Activated CD4-positive, alpha-beta T cell treated with anti-CD3 and anti-CD28 coated beads, Interleukin-10, Interleukin-2, amounts not matched to agents 100 ng/mL and 50 ng/mL, durations not matched to agents 16 hours and 8 hours (primary cell): ENCODE measurements around the gene ACHE.
"Not testable (repeated sequence)": the region's sequence is repeated elsewhere in the genome, so short reads cannot be mapped to it uniquely, and the experiment has no call there.

Source experiments
- DNase-seq: peaks from one replicate; pipeline ENCODE4 v3.0.0-alpha.2; 2020

The ACHE gene

DNA sequence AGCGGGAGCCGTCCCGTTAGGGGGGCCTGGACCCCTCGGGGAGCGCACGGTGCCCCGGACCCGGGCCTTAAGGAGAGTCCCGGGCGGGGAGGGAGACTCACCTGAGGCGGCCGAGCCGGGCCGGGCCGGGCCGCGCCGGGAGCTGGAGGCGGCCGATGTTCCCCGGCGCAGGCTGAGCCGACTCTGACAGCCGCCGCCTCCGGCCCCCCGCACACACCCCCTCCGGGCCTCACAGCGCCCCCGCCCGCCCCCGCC lies at the start of gene ACHE:
Gene ACHE (minus strand): TSS at position 188 of the 255 bp plus-strand sequence. CDS start 1,656 bp downstream, outside the sequence.
- DNase-seq, result no peak

DNA sequence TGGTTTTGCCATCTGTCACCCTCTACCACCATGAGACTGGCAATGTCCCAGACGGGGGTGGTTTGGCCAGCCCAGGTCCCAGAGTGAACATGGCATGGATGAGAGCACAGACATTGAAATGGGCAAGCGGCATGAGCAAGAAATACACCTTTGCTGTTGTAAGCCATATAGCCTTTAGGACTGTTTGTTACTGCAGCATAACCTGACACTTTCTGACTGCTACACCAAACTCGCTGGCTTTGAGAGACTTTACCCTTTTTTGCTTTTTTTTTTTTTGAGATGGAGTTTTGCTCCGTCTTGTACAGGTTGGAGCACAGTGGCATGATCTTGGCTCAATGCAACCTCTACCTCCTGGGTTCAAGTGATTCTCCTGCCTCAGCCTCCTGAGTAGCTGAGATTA lies 48.5 kb upstream of the ACHE start:
- DNase-seq, result no peak

DNA sequence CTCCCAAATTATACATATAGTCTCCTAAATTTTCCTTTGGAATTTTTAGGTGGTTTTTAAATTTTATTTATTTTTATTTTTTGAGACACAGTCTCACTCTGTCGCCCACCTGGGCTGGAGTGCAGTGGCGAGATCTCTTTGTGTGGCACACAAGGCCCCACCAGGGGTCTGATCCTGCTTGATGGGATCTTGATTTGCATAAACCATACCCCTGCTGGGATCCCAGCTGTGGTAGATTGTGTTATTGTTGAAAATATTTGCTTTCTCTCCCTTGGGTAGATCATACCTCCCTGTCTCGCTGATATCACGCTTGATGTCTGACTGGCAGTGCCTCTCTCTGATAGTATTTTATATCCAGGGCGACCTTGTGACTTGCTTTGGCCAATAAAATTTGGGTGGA lies 48.0 kb upstream of the ACHE start:
- DNase-seq, result no peak

DNA sequence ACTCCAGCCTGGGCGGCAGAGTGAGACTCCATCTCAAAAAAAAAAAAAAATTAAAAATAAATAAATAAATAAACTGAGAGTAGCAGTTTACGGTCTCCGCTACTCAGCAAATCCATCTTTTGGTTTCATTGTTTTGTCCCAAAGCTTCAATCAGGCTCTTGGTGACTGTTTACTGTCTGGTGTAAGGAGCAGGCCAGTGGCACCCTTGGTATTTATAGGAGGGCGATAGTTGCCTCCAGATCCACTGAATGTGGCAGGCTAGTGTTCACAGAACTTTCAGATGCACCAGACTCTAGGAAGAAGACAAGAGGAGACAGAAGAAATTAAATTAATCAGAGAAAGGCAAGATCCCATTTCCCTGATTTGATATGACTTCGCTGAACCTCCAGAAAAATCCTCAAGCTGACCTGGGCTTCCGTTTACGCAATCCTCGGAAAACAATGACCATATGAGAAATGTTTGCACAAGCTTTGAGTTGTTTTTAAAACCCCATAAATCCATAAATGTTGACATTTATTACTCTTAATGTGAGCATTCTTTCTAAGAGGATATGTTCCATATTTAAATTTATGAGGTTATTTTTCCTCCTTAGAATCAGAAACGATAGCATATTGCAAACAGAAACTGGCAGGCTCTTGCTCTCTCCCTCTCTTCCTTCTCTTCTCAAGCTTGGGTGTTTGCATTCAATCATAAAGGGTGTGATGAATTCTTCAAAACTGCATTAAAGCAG lies 46.5 kb upstream of the ACHE start:
- DNase-seq, result no peak

DNA sequence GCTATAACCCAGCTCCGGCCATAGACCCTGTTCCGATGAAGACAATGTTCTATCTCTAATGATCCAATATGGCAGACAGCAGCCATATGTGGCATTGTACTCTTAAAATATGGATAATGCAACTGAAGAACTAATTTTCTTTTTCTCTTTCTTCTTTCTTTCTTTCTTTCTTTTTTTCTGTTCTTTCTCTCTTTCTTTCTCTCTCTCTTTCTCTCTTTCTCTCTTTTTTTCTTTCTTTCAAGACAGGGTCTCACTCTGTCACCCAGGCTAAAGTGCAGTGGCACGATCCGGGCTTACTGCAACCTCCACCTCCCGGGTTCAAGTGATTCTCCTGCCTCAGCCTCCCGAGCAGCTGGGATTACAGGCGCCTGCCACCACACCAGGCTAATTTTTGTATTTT lies 40.5 kb upstream of the ACHE start:
- not testable (repeated sequence) for DNase-seq

DNA sequence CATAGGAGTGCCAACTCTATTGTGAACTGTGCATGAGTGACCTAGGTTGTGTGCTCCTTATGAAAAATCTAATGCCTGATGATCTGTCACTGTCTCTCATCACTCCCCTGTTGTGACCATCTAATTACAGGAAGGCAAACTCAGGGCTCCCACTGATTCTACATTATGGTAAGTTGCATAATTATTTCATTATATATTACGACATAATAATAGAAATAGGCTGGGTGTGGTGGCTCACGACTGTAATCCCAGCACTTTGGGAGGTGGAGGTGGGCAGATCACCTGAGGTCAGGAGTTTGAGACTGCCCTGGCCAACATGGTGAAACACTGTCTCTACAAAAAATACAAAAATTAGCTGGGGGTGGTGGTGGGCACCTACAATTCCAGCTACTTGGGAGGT lies 39.7 kb upstream of the ACHE start:
- DNase-seq, result not testable (repeated sequence)

DNA sequence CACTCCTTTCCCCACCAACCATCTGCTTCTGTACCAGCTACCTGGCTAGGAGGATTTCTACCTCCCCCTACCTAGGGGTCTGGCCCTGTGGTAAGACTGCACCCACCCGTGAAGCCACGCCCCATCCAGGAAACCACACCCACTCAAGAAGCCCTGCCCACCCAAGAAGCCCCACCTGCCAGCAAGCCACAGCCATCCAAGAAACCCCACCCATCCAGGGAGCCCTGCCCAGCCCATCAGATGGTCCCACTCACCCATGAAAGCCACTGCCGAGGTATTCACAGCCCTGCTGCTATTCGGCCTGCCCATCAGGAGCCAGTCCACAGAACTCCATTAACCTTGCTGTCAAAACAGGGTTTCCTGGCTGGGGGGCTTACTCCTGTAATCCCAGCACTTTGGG lies 38.0 kb upstream of the ACHE start:
- no peak for DNase-seq

DNA sequence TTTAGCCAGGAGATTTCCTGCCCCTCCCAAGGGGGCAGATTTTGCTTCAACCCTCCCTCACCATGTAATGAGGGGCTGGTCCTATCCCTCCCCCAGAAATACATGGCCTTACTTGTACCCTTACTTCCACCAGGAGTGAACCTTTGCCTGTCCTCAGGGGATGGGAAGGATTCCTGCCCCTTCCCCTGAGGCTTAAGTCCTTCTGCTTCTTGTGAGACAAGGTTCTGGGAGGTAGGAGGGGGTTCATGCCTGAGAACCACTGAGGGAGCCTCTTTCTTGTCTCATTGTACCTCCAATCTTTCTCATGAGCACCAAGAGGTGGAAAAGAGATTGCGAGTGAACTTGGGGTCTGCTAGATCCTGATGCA lies 34.1 kb upstream of the ACHE start:
- DNase-seq, result no peak

DNA sequence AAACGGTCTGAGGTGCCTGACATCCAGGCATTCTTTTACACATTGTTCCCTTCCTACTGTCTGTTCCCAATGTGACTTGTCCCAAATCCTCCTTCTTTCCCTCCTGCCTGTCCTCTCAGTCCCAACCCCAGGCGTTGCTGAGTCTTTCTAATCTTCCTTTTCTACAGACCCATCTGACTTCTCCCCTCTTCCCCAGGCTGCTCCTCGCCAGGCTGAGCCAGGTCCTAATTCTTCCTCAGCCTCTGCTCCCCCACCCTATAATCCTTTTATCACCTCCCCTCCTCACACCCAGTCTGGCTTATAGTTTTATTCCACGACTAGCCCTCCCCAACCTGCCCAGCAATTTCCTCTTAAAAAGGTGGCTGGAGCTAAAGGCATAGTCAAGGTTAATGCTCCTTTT lies 27.9 kb upstream of the ACHE start:
- DNase-seq, result not testable (repeated sequence)

DNA sequence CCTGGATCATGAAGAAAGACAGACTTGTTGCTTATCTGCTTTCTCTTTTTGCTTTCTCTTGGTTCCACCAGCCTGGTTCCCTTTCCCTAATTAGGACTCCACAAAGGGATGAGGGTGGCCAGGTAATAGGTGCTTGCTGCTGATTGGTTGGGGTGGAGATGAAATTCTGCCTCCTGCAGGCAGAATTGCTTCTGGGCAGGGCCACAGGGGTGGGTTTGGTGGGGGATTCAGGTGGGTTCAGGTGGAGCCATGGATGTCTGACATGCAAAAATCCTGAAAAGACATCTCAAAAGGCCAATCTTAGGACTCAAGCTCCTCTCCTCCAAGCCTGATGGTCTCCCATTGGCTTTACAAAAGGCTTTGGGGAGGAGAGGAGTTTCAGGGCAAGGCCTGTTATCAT lies 25.4 kb upstream of the ACHE start:
- no peak for DNase-seq

DNA sequence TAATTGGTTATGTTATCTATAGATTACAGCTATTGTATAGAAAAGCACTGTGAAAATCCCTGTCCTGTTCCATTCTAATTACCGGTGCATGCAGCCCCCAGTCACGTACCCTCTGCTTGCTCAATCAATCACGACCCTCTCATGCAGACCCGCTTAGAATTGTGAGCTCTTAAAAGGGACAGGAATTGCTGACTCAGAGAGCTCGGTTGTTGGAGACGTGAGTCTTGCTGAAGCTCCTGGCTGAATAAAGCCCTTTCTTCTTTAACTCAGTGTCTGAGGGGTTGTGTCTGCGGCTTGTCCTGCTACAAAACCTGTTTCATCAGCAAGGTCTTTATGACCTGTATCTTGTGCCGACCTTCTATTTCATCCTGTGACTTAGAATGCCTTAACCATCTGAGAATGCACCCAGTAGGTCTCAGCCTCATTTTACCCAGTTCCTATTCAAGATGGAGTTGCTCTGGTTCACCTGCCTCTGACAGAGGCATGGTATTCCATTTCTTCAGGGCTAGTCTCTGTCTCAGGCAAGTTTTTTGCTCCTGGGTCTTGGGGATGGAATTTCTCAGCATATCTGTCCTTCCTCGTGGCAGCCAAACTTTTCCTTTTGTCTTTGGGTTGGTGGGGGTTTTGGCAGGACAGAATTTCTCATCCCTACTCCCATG lies 24.2 kb upstream of the ACHE start:
- DNase-seq, result not testable (repeated sequence)

DNA sequence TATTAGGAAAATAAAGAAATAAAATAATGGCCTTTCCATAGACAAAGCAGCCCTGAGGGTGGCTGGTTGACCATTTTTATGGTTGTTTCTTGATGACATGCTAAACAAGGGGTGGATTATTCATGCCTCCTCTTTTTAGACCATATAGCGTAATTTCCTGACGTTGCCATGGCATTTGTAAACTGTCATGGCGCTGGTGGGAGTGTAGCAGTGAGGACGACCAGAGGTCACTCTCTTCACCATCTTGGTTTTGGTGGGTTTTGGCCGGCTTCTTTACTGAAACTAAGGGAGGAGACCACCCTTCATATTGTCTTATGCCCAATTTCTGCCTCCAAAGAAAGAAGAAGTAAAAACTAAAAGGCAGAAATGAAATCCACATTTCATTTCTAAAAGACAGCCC lies 23.6 kb upstream of the ACHE start:
- DNase-seq, result not testable (repeated sequence)

DNA sequence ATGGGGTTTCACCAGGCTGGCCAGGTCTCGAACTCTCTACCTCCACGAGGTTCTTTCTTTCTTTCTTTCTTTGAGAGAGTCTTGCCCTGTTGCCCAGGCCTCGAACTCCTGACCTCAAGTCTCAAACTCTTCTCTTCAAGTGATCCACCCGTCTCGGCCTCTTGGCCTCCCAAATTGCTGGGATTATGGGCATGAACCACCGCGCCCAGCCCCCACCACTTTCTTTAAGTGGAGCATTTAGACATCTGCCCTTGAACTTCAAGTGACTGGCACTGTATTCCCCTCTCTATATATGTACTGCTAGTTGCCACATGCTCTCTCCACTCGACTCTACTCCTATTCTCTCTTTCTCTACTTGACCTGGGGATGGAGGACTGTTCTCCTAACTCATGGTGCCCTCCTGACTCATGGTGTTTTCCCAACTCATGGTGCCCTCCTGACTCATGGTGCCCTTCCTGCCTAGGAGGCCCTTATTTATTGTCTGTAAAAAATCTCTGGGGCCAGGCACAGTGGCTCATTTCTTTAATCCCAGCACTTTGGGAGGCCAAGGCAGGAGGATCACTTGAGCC lies 19.3 kb upstream of the ACHE start:
- peak; percentile 24 for DNase-seq

DNA sequence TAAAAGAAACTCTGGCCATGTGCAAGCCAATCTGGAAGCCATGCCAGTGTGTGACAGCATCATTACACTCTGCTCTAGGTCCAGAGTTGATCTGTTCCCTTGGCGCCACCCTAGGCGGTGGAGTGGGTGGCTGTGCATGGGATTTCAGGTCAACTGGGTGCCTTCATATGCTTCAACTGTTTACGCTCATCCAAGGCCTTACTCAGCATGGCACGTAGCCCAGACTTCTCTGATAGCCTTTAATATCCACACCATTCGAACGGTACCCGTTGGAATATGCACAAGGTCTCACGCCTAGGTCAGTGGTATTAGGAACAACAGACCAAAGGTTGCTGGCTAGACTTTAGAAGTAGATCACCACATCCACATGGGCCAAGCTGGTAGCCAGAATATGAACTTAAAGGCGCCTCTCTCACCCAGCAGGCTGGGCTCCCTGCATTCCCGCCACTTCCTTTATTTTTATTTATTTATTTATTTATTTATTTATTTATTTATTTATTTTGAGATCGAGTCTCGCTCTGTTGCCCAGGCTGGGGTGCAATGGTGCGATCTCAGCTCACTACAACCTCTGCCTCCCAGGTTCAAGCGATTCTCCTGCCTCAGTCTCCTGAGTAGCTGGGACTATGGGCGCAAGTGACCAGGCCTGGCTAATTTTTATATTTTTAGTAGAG lies 18.7 kb upstream of the ACHE start:
- DNase-seq, result no peak

DNA sequence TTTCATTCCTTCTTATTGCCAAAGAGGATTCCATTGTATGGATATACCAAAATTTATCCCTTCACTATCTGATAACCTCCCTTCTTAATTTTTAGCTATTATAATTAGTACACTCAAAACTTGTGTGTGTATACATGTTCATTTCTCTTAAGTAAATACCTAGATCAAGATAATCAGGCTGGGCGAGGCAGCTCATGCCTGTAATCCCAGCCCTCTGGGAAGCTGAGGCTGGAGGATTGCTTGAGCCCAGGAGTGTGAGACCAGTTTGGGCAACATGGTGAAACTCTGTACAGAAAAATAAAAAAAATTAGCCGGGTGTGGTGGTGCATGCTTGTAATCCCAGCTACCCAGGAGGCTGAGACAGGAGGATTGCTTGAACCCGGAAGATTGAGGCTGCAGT lies 15.8 kb upstream of the ACHE start:
- no peak for DNase-seq

DNA sequence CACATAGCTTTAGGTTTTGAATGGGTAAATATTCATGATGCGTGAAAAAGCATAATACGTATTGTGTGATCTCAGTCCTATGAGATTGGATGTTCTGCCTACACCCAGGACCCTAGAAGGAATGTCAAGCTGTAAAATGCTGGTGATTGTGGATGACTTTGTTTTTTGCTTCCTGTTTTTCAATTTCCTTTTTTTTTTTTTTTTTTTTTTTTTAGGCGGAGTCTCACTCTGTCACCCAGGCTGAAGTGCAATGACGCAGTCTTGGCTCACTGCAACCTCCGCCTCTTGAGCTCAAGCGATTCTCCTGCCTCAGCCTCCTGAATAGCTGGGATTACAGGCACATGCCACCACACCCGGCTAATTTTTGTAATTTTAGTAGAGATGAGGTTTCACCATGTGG lies 14.8 kb upstream of the ACHE start:
- not testable (repeated sequence) for DNase-seq

DNA sequence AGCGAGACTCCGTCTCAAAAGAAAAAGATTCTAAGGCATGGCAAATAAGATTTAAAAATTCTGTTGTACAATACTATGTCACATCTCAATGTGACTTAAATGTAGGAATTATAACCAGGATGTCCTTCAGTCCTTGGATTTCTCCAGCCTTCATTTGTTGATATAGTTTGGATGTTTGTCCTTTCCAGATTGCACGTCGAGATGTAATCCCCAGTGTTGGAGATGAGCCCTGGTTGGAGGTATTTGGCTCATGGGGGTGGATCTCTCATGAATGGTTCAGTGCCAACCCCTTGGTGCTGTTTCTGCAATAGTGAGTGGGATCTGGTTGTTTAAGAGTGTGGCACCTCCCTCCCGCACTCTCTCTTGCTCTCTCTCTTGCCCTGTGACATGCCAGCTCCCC lies 12.8 kb upstream of the ACHE start:
- DNase-seq, result no peak

DNA sequence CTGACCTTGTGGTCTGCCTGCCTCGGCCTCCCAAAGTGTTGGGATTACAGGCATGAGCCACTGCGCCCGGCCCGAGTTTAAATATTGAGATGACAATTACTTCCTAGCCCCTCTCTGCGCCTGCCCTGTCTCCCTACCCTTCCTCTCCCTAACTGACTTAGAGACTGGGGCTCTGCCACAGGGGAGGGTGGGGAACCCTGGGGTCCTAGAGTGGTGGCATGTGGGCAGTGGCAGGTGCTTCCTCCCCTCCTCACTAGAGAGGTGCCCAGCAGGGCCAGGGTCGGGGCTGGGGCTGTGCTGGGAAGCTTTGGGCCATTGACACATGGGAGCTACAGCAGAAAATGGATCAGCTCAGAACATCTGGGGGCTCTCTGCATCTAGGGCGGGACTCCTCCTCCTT lies 7.0 kb upstream of the ACHE start:
- no peak for DNase-seq

DNA sequence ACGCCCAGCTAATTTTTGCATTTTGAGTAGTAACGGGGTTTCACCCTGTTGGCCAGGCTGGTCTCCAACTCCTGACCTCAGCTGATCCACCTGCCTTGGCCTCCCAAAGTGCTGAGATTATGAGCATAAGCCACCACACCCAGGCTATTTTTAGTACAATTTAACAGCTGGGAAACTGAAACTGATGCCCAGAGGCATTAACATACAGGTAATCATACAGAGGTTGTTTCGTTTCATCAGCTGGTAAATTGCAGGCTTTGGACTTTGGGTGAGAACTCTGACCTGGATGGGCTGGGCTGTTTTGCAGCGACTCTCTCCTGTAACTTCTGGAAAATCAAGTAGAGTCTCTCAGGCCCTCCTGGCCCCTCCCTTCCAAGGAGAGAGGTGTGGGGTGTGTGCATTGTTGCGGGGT lies 6.2 kb upstream of the ACHE start:
- DNase-seq, result no peak

DNA sequence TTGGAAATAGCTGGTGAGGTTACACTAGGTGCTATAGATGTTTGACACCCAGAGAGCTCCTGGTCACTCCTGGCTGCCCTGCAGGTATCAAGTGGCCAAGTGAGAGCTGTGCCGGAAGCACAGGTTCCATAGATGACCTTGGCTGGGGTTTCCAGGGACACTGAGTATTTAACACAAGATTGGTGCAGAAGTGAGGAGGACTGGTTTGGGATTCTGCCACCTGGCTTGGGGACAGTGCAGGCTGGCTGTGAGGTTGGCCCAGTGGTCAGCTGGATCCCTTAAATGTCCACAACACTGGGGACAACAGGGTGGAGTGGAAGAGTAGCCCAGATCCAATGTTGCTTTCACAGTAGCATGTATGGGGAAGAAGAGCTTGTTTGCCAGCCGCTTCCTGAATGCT lies 5.3 kb upstream of the ACHE start:
- DNase-seq, result no peak

DNA sequence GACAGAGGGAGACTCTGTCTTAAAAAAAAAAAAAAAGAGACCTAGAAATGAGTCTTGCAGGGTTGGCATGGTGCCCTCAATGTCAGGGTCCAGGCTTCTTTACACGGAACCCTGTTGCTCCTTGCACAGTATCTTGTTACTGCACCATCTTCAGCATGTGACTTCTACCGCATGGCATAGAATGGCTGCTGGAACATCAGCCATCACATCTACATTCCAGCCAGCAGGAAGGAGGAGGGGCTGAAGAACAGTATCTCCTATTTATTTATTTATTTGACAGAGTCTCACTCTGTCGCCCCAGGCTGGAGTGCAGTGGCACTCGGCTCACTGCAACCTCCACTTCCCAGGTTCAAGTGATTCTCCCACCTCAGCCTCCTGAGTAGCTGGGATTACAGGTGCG lies 3.7 kb upstream of the ACHE start:
- no peak for DNase-seq

DNA sequence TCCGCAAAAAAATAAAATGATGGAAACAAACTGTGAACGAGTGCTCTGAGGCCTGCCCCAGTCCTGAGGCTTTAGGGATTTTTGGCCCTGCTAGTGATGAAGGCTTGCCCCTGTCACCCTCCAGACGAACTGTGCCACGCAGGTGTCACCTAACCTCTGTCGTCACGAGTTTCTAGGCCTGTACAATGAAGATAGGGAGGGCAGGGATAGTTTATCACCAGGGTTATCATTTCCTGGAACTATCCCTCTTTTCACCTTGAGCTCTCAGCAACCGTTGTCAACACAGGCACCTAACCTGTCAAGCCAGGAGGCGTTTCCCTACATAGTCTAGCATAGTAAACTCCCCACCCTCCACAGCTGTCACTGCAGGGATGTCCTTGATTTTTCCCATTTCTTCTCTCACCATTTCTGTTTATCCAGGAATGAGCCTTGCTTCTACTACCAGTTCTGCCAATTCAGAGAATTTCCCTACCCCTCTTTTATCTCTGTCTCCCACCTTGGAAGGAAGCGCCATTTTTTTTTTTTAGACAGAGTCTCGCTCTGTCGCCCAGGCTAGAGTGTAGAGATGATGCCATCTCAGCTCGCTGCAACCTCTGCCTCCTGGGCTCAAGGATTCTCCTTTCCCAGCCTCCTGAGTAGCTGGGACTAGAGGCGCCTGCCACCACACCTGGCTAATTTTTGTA lies 2.2 kb upstream of the ACHE start:
- no peak for DNase-seq

DNA sequence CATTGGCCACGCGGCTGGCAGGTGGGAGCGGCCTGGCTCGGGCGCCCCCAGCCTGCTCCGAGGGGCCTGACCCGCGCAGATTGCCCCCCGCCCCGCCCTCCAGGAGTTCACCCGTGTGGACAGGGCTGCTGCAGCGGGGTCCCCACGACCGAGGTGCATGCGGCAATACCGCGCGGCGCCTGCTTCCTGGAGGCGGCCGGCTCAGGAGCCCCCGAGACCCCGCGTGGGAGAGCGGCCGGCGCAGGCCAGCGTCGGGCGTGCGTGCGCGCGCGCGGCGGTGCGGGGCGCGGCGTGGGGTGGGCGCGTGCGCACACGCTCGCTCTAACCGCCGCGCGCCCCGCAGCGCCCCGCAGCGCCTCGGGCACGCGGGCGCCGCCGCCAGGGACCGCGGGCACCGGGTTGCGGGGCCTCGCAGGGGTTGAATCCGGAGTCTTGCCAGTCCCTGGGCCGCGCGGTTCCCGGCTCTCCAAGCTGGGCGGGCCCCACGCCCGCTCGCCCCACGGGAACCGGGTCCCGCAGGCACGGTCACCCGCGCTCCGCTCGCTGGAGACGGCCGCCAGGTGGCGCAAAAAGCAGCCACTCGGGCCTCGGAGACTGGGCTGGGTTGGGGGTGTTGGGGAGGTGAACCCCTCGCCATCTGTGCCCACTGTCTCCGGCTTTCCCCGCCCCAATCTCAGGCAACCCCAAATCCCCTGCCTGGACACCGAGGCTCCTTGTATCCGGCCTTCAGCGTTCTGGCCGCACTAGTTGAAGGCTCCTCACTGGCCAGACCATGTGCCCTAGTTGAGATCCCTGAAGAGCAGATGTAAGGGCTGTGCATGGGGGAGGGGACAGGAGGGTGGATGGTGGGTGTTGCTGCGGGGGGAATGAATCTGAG lies 1.3 kb upstream of the ACHE start:
- peak; percentile 52 for DNase-seq
